ENCODE results near the gene OPN1MW.
"Not testable (repeated sequence)": the region's sequence is repeated elsewhere in the genome, so short reads cannot be mapped to it uniquely, and the experiment has no call there.

DNA sequence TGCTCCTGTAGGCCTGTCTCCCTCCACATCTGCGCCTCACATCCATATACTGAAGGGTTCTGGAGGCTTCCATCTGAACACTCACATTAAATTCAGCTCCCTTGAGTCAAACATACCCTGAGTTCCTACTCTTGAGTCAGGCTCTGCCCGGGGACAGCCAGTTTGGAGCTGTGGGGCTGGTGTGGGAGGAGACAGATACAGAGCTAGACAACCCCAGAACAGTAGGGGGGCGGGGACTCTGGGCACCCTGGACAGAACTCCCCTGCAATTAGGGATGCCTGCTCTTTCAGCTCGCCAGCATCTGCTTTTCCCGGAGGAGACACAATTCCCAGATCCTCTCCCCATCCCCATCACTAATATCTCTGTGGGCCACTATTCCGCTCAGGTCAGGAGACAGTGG, 42.9 kb downstream of the OPN1MW start:
- not testable (repeated sequence) for TF ChIP-seq FOXJ3 (CRISPR knock-in tag; IDR thresholded peaks at IDR 0.05); CTCF (IDR thresholded peaks at IDR 0.05 in 2 of 3, conservative IDR thresholded peaks at IDR 0.05 in 1 of 3; ENCODE audit: insufficient read depth in 2 of 3, low read depth in 1 of 3, low read length in 3 of 3); CHD4 (IDR thresholded peaks at IDR 0.05; ENCODE audit: insufficient read depth, insufficient replicate concordance, low read depth, low read length, poor library complexity, severe bottlenecking); ZNF140 (CRISPR knock-in tag; IDR thresholded peaks at IDR 0.05); NFIC (IDR thresholded peaks at IDR 0.05); ZNF354B (CRISPR knock-in tag; IDR thresholded peaks at IDR 0.05); MYNN (IDR thresholded peaks at IDR 0.05); MYNN (CRISPR knock-in tag; IDR thresholded peaks at IDR 0.05); MYC (IDR thresholded peaks at IDR 0.05; ENCODE audit: low read depth, low read length); MYC (CRISPR knock-in tag; IDR thresholded peaks at IDR 0.05; ENCODE audit: borderline replicate concordance, low read depth); LEF1 (IDR thresholded peaks at IDR 0.05)

Measured in K562 (cell line).